GF-D8 (cell line): ENCODE data around the gene OSBPL3.
"Not testable (repeated sequence)": the region's sequence is repeated elsewhere in the genome, so short reads cannot be mapped to it uniquely, and the experiment has no call there.

Experiments used
- DNase-seq: peaks from one replicate; lab custom pipeline; 2025; lab: John Stamatoyannopoulos, UW

The OSBPL3 gene

DNA sequence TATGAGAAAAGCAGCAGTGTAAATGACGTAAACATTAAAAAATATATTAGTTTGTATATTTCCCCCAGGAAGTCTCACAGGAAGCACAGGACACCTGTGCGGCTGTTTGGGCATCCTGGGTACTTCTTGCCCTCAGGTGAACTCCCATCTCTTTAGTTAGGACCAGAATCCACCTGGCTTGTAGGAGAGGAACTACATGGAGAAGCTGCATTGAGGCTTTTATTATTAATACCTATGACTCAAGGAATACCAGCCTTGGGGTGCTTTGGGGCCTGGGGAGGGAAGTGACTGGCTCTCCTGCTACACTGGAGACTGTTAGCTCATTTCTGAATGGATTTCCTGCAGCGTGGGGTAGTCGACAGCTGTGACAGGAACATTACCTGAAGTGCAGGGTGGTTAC, 182.7 kb downstream of the OSBPL3 start:
- no peak for DNase-seq

DNA sequence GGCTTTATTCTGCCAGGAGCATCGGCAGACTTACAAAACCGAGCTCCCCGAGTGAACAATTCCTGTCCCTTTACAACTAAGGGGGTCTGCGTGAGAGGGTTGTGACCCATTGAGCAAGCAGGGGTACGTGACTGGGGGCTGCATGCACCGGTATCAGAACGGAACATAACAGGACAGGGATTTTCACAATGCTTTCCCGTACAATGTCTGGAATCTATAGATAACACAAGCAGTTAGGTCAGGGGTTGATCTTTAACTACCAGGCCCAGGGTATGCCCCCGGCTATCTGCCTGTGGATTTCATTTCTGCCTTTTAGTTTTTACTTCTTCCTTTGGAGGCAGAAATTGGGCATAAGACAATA, 184.6 kb downstream of the OSBPL3 start:
- no peak for DNase-seq

DNA sequence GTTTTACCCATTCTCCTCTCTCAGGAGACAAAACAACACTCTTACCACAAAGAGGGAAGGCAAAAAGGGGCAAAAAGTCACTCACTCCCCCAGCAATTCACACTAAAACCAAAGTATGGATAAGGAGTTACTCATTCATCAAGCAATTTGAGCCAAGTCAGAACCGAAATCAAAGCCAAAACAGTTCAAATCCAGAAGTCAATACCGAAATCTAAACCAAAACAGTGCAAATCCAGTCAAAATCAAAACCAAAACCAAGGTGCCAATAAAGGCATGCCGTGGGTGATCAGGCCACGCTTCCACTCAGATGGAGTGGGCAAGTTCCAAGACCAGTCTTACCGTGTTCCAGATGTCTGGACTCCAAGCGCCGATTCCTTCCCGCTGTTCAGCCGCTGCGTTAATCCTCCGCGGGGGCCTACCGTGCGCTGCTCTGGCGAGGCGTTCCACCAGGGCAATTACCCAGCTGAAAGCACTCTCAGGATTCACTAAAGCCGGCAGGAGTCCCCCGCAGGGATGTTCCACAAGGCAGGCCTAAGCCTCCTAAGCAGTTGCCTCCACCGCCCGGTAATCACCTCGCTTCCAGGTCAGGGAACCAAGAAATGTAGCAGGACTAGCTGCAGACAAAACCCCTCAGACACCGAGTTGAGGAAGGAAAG, 185.1 kb downstream of the OSBPL3 start:
- not testable (repeated sequence) for DNase-seq

DNA sequence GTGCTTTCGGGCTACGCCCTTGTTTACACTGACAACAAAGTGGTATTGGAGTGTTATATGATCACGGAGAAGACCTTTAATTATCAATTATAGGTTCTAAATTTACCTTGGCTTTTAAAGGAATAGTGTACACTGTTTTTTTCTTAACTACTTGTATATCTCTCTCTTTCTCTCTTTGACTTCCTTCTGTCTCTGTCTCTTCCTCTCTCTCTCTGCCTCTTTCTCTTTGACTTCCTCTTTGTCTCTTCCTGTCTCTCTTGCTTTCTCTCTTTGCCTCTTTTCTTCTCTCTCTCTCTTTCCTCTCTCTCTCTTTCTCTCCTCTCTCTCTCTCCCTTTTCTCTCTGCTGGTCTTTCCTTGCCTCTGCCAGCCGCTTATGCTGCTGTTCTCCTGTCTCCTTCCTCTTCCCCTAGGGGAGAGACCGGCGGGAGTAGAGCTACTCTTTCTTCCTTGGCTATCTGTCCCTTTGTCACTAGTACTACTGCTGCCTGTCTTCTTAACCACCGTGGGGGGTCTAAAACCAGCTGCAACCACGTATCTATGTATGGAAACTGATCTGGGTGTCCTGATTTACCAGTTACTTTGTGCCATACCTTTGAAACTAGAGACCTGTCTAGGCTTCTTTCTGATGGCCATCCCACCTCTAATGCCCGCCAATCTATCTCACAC, 185.9 kb downstream of the OSBPL3 start:
- peak; percentile 28 for DNase-seq

DNA sequence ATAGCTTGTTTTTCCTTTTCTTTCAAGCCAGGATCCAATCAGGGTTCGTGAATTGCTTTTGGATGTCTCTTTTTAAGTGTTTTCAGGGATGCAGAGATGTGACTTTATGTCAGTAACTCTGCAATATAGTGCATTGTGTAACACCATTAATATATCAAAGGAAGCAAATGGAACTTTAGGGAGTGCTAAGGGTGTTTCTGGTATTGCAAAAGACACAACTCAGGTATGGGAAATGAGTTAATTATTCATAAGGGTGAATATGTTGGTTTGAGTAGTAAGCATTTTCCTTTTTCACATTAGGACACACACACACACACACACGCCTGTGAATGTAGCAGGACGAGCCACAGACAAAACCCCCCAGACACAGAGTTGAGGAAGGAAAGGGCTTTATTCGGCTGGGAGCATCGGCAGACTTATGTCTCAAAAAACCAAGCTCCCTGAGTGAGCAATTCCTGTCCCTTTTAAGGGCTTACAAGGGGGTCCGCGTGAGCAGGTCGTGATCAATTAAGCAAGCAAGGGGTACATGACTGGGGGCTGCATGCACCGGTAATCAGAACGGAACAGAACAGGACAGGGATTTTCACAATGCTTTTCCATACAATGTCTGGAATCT, 190.9 kb downstream of the OSBPL3 start:
- no peak for DNase-seq

DNA sequence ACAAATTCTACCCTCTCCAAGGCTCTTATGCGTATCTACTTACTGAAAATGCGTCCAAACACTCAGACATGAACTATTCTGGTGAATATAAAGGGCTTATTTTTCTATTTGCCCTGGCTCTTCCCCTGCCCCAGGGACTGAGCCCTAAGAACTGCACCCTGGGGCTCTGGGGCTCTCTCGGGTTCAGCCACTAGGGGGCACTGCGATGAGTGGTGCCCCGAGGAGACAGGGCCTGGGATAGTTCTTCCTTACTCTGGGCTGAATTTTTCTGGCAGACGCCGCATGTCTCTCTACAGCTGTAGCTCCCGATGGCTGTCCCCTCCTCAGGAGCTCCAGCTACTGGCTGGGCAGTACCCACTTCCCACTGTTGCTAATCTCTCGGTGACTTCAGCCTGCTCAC, 191.9 kb downstream of the OSBPL3 start:
- no peak for DNase-seq

DNA sequence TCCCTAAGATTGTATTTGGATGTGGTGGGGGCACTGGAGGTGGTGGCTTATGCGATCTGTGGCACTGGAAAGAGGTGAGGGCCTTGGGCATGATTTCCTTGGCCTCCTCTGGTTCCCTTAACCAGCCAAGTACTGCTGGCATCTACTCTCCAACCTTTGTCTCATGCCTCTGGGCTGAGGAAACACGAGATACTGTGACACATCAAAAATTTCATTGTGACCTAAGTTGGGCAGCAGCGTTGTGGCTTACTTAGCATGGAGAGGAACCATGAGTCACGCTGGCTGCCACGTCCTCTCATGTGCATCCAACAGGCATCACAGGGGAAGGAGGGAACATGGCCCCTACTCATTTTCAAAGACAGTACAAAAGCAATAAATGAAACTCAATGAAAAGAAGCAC, 193.0 kb downstream of the OSBPL3 start:
- peak; percentile 57 for DNase-seq

DNA sequence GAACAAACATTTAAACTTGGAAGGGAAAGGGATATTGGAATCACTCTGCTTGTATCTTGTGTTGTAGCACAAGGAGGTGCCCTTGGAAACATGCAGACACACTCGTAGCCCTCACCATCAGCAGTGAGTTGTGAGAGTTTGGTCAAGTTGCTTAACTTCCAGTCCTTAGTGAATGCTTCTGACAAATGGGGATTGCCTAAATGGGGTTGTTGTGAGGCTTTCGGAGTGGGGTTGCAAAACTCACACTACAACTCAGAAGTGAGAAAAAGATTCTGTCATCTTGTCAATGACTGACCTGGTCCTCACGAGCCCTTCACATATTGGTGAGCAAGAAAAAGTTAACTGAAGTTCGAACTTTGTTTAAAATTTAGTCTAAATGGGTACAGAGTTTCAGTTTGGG, 193.7 kb downstream of the OSBPL3 start:
- no peak for DNase-seq

DNA sequence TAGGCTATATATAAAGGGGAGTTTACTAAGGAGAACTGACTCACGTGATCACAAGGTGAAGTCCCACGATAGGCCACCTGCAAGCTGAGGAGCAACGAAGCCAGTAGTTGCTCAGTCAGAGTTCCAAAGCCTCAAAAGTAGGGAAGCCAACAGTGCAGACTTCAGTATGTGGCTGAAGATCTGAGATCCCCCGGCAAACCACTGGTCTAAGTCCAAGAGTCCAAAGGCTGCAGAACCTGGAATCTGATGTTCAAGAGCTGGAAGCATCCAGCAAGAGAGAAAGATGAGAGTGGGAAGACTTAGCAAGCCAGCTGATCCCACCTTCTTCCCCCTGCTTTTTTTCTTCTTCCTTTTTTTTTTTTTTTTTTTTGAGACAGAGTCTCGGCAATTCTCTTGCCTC, 195.7 kb downstream of the OSBPL3 start:
- no peak for DNase-seq

DNA sequence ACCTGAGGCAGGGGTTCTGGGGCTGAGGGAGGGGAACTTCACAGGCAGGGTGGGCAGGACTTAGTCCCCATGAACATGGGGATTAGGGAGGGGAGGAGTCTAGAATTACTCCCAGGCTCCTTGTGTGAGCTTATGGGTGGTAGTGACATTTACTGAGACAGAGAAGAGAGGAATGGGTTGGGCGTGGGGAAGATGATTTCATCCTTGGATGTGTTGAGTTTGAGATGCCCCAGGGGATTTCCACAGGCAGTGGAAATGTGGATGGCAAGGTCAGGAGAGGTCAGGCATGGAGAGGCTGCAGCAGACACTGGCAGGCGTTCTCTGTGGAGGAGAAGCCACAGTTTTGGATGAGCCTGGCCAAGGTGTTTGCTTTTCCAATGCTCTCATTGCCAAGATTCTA, 196.3 kb downstream of the OSBPL3 start:
- no peak for DNase-seq

DNA sequence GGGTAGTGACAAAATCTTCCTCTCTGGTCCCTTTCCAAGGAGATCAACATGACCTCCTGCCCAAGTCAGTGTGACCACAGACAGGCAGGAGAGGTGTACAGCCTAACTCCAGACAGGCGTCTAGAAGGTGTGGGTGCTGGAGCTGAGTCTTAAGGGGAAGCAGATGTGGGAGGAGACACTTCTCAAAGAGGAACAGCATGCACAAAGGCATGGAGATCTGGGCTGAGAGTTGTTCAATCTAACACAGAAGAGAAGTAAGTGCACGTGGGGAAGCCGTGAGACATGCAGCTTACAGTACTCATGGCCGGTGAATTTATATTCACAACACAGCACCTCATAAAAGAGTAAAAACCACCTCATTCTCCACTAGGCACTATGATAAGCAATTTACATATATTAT, 198.9 kb downstream of the OSBPL3 start:
- no peak for DNase-seq

DNA sequence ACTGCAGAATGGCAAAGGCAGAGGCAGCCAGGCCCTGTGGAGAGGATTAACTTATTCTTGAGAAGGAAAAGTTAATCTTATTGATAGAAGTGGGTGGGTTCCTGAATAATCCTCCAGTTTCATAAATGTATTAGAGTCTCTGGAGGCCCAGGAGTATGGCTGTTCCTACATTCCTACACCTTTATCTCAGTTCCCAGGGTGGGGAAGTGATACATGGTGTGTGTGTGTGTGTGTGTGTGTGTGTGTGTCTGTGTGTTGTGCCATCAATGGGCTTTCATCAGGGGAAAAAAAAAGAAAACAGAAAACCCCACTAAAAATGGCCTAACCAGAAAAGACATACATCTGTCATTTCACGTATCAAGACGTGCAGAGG, 200.7 kb downstream of the OSBPL3 start:
- no peak for DNase-seq

DNA sequence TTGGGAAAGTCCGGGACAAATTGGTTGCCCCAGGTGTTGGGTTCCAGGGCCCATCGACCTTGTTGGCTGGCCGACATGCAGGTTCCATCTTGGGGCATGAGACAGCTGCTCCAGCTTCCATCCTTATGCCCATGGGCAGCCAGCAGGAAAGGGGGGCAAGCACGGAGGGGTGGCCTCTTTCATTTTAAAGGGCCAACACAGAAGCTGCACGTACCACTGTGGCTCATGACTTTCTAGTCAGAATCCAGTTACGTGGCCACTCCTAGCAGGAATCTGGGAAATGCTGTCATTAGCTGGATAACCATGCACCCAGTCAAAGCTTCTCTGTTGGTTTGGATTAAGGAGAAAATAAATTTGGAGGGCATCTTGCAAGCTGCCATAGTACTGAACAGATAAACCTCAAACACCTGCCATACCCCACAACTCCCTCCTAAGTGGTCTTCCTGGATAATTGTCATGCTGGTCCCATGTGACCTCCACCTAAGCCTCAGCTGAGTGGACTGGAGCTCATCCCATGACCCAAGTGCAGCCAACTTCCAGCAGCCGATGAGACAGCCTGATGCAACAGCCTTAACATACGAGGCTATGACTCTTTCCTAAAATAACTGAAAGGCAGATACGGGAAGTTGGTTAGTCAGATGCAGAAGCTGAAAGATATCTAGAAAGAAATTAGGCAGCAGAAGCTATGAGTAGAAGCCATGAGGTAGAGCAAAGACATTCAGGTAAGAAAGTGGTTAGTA, 201.3 kb downstream of the OSBPL3 start:
- peak; percentile 11 for DNase-seq

DNA sequence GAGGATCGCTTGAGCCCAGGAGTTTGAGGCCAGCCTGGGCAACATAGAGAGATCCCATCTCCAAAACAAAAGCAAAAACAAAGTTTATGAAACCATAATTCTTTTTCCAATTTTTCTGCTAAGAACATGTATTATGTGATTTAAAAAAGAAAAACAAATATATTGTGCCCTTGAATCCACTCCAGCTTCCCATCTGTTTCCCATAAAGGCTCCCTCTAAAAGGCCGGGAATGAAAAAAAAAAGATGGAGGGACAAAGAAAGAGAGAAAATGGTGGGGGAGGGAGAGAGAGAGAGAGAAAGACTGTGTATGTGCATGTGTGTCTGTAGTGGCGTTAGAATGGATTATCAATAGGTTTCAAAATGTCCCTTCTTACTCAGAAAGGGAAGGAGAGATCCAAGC, 202.2 kb downstream of the OSBPL3 start:
- no peak for DNase-seq

DNA sequence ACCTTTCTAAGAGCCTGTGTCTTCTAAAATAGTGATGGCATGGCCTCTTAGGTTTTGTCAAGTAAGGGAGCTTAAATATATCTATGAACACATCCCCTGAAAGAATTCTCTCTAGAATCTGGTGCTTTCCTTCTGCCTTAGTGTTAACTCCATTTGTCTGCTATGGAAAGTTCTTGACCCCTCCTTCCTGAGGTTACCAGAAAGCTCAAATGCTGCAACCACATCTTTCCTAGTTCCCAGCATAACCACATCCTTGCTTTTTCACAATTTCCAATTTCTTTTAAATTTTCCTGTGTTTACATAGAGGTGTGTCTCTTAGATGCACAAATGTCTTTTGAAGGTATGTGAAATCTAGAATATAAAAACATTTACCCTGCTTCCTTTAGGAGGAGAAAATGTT, 206.3 kb downstream of the OSBPL3 start:
- DNase-seq = no peak

DNA sequence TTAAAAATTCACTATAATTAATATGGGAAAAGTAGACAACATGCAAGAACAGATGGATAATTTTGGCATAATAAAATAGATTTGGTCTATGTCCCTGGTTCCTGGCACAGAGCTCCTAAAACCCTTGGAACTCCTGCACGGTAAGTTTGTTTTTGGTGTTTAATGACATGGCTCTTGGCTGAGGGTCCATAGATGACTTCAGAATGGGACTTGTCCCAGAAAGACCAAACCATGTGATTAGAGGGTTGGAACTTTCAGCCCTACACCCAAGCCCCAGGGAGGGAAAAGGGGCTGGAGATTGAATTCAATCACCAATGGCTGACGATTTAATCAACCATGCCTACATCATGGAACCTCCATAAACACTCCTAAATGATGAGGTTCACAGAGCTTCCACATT, 210.1 kb downstream of the OSBPL3 start:
- no peak for DNase-seq

DNA sequence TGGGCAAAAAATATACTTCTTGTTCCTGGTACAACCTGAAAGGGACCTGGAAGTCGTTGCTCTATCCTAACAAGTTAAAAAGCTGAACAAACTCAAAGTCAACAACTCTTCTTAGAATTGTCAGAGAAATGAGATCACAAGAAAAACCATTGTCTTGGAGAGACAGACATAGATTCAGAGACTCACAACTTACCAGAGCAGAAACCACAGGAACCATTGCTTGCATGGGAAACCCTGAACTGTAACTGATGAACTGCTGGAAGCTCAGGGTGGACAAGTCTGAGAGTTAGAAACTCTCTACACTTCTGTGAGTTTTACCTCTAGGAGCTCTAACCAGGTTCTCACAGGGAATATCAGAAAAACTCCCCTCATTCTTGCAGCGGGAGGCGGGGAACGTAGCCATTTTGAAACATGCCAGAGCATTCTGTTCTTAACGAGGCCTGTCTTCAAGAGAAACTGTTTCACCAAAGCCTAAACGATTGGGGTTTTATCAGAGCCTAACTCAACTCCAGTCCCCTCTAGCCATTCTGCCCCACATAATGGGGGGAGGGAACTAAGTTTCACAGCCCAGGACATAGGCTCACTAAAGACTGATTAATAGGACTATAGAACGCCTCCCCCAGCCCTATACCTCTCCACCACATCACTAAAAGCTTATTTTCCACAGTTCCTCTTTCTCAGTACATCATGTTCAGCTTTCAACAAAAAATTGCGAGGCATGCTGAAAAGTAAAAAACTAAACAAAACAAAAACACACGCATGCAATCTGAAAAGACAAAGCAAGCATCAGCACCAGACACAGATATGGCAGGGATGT, 210.8 kb downstream of the OSBPL3 start:
- DNase-seq = no peak

DNA sequence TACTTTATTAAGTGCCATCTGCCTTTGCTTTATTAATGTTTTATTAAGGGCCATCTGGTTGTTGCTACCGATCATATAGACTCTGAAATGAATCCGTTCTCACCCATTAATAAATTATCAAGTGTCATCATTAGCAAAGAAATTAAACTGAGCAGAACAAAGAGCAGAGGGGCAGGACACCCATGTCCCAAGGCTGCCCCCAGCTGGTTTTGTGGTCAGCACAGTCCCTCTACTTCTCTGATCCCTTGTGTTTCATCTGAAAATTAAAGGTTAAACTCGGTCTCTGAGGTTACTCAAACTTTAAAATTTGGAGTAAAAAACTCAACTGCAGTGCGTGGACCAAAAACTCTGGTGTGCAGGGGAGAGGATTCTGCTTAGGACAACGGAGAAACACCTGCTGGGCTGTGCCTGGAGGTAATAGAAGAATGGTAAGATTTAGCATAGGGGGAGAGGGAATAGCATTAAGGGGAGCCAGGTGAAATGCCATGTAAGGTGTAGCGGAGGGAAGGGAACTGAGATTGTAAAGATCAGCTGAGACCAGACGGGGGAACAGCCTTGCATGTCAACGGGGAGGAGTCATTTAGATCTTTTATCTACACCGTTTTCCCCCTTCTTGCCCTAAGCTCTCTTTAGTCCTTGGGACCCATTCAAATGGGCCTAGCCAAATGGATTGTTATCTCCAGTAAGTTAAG, 212.0 kb downstream of the OSBPL3 start:
- DNase-seq = no peak

DNA sequence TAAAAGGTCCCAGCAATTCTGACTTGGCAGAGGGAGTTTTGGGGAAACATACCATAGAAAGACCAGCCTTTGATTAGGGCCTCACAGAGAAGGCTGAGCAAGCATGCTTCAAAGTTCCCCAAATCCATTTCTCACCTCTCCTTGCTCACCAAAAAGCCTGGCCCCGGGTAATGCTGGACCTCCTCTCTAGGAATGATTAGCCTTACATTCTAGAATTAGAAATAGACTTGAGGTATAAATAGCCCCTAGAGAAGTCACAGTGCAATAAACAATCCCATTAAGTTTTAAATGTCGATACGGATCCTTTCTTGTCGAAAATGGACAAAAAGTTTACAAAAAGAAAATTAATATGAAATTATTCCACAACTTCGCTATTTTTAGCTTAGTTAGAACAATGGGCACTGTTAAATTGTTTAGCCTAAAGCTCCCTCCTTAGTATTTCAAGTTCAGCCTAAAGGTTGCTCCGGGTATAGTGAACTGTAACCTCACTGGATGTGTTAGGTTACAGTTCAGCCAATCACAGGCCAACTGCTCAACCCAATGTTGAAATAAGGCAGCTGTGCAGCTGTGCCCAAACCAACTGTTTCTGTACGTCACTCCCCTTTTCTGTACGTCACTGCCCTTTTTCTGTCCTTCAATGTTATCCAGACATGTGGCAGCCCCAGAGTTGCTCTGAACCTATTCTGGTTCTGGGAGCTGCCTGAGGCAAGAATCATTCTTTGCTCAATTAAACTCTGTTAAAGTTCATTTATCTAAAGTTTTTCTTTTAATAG, 214.8 kb downstream of the OSBPL3 start:
- DNase-seq = no peak

DNA sequence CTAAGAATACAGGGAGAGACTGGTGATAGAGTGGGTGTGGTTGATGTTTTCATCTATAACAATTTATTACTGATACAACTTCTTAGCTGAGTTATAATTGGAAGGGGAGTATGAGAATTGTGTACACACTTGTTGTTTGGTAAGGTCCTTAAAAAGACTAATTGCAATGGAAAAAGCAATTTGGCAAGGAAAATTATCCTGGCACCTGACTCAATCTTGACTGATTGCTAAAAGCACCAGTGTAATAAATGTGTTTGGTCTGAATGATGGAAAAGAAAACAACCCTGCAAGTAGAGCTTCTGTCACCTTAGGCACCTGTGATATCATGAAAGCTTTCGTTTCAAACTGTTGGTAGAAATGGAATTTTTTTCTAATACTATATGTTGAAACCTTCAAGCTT, 216.0 kb downstream of the OSBPL3 start:
- DNase-seq = no peak
